Pancreas (tissue), 10 donors: ENCODE data around the gene FBXO11. TPM values are rescaled to one million over a fixed set of nuclear protein-coding genes. Genes with fewer than 3 reads are reported as not detected.

ENCODE experiments used
- ATAC-seq, 4 donors: fragments of 200-7000 bp; cut with Tn5 transposase; one replicate each; pipeline versions ENCODE4 v1.8.0 to v1.9.1; 2020; ENCODE audit warnings: mild to moderate bottlenecking in 4 of 4, moderate library complexity in 4 of 4
- DNase-seq, 6 donors: peaks; one replicate each; pipeline ENCODE4 v3.0.0-alpha.2; 2020
- FAIRE-seq: peaks from 2 replicates; lab custom pipeline; 2012; peaks lifted over from hg19 to GRCh38; lab: Jason Lieb, UNC
- H3K27ac ChIP-seq, 4 donors: fragments of 200-600 bp; sonication (generic); 1 replicate in 3 of 4; 2 replicates in 1 of 4; pipeline versions ENCODE4 v1.5.0 to v1.8.0; 2020
- H3K27me3 ChIP-seq, 4 donors: fragments of 200-600 bp; one replicate each; pipeline ENCODE4 v1.8.0; 2021
- H3K36me3 ChIP-seq, 3 donors: fragments of 200-600 bp; sonication (generic) in 1 of 3; one replicate each; pipeline versions ENCODE4 v1.5.0 to v1.8.0; 2020 to 2021
- H3K4me1 ChIP-seq, 3 donors: fragments of 200-600 bp; one replicate each; pipeline ENCODE4 v1.8.0; 2021
- H3K4me3 ChIP-seq, 4 donors: fragments of 200-600 bp; sonication (generic) in 2 of 4; one replicate each; pipeline versions ENCODE4 v1.5.0 to v1.8.0; 2020 to 2021
- H3K9me3 ChIP-seq, 4 donors: fragments of 200-600 bp; one replicate each; pipeline ENCODE4 v1.8.0; 2021
- WGBS, 2 donors: extraction: QIAGEN DNeasy Blood & Tissue Kit; methylation state at CpG; one replicate each; pipeline ENCODE4 v1.1.7; 2013; 5-methylcytosine and 5-hydroxymethylcytosine counted together
- intact Hi-C, 3 donors: fragments of 100-400 bp; cut with DNase I; formaldehyde crosslinking; loops; one replicate each; pipeline versions ENCODE4 v1.11.1 to v1.14.2; 2022
- polyA plus RNA-seq, 2 donors: library from polyadenylated mRNA; stranded (reverse); fragments of 200-250 nt; gene quantifications; one replicate each; pipeline ENCODE4 v1.2.3, GENCODE V29; 2013
- total RNA-seq, 6 donors: library from RNA; stranded (reverse); fragmentation: NEBNext Ultra II Directional in 4 of 6; extraction: Animal tissue kit (Norgen Biotek cat#: 25700) in 4 of 6; gene quantifications; one replicate each; pipeline versions ENCODE4 v1.2.1 to v1.2.4, GENCODE V29; 2021 to 2023
- TF ChIP-seq, protein P1 (sequence below), 4 donors: fragments of 200-600 bp; sonication (generic) in 3 of 4; IDR thresholded peaks; one replicate each; pipeline versions ENCODE4 v1.5.0 to v1.8.0; 2021; ENCODE audit warnings: antibody characterized with exemption in 4 of 4
- donor health status: healthy with polysubstance abuse.
- donor health status: DM: no; HTN: no; CAD: no; lungs with moderate emphysema.
- donor health status: DM: no; HTN: no; CAD: no.
- donor health status: control.
- donor health status: control.
- donor health status: Bipolar disorder and iron deficiency.
- donor health status: DM: yes; HTN: yes; CAD: no.
- donor health status: DM: no; HTN: no; CAD: no.
- donor health status: DM: no; HTN: no; CAD: no.
- donor health status: DM: yes; HTN: yes; CAD: no.

FBXO11 gene
- total RNA-seq = 10 to 100 TPM; 19.6 to 40.1 (median 24.8) TPM
- polyA plus RNA-seq = 10 to 100 TPM; 15.2 to 27.6 TPM

DNA sequence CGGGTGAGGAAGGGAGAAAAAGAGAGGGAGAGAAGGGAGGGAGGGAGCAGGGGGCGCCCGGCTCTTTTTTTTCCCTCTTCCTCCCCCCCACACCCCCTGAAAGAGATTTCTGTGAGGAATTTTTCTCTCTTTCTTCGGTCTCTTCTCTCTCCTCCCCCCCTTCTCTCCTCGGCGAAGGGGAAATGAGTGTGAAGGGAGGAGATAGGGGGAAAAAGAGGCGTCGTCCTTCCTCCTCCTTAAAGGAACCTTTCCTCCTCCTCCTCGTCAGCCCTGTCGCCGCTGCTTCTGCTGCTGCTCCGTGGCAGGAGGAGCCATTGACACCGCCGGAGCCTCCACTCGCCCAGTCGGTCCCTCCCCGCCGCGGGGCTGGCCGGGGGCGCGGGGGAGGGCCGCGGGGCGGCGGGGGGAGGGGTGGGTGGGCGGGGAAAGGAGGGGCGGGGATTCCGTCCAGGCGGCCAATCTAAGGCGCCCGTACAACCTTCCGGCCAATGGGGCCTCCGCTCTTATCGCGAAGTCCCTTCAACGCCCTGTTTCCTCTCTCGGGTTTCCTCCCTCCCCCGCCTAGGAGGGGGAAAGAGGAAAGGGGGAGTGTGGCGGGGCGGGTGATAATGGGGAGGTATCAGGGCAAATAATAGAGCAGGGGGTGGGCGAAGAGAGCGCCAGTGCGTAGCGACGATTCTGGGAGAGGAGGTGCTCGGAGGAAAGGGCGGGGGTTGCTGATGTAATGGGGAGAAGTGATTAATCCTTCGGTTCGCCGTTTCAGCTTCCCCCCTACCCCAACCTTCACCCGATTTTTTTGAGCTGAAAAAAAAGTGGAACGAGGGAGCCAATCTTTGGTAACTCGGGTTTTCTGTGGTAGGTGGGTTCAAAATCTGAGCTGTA lies at the start of gene FBXO11:
FBXO11 (minus strand) TSS at position 342 of the 882 bp plus-strand sequence. CDS start 778 bp downstream, outside the sequence.
- Histone ChIP-seq H3K27me3 (no peaks in the 10 kb centered on the region), H3K27ac (peak within 1 kb of the TSS; percentile 92 to 99 (median 96)), H3K36me3 (no peaks in the 10 kb centered on the region), H3K4me1 (peaks cover 0 to 16% (median 15%) of the 10 kb centered on the region in 3 donors), H3K9me3 (no peaks in the 10 kb centered on the region), H3K4me3 (peak within 1 kb of the TSS; percentile 64 to 88 (median 78))
- TF ChIP-seq, protein P1, sequence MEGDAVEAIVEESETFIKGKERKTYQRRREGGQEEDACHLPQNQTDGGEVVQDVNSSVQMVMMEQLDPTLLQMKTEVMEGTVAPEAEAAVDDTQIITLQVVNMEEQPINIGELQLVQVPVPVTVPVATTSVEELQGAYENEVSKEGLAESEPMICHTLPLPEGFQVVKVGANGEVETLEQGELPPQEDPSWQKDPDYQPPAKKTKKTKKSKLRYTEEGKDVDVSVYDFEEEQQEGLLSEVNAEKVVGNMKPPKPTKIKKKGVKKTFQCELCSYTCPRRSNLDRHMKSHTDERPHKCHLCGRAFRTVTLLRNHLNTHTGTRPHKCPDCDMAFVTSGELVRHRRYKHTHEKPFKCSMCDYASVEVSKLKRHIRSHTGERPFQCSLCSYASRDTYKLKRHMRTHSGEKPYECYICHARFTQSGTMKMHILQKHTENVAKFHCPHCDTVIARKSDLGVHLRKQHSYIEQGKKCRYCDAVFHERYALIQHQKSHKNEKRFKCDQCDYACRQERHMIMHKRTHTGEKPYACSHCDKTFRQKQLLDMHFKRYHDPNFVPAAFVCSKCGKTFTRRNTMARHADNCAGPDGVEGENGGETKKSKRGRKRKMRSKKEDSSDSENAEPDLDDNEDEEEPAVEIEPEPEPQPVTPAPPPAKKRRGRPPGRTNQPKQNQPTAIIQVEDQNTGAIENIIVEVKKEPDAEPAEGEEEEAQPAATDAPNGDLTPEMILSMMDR (IDR thresholded peaks at IDR 0.05) = peak in 3 of 4 donors; percentile 14 to 45 (median 27)
- WGBS, 2 donors = 0 to 2% methylated on average over 35 to 44 of the region's 54 CpGs
- ATAC-seq = peak; percentile 88 to 93 (median 89)
- intact Hi-C loops = no loop called here
- DNase-seq = peak; percentile 93 to 98 (median 95)
- no peak for FAIRE-seq

DNA sequence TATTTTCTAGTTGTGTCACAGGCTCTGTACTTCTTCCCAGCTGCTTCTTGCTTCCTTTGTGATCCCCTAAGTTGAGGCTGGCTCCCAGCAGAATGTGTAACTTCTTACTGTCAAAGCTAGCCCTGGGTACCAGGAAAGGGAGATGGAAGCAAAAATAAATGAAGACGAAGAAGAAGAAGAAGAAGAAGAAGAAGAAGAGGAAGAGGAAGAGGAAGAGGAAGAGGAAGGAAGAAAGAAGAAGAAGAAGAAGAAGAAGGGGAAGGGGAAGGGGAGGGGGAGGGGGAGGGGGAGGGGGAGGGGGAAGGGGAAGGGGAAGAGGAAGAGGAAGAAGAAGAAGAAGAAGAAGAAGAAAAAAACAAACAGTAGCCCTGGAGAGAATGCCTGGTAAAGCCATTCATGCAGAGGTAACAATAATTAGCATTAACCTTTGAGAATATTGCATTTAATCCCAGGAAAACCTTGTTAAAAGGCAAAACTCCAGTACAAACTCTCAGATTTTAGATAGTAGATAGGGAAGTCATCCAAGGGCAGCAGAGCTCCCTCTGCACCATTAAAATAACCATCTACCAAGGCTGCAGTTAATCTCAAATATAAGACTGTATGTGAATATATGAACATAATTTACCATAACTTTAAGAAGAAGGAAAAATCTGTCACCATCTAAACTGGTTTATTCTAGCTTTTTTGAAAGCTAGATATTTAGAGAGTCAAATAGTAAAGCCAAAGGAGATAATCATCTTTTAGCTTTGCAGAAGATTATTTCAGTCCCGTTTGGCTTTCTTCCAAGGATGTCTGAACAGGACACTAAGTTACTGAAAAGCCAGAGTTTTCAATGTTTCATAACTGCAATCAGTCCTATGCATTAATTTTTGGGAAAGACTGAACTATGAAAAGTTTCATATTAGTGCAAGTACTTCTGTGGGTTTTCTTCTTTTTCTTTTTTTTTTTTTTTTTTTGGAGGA lies 44.3 kb upstream of the FBXO11 start:
- Histone ChIP-seq H3K9me3 (no peaks in the 10 kb centered on the region), H3K27me3 (no peaks in the 10 kb centered on the region), H3K36me3 (no peaks in the 10 kb centered on the region), H3K4me3 (no peak overlapping the region), H3K27ac (no peak overlapping the region), H3K4me1 (no peaks in the 10 kb centered on the region)
- FAIRE-seq (no peak), DNase-seq (no peak), ATAC-seq (no peak)
- TF ChIP-seq, protein P1 (IDR thresholded peaks at IDR 0.05) = no peak
- intact Hi-C loops = no loop called here
- 23 to 44% methylated on average over 1 to 2 of the region's 2 CpGs for WGBS, 2 donors

DNA sequence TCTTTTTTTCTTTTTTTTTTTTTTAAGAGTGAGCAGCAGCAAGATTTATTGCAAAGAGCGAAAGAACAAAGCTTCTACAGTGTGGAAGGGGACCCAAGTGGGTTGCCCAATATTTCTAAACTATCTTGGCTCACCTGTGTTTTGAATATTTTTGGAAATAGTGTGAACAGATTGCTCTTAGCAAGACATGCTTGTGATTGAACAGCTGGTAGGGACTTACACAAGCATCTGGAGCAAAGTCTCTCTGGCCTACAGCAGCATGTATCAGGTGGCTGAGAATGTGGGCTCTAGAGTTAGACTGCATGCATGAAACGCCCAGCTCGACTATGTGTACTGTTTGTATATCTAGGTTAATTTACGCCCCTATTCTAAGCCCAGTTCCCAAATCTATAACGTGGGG lies 40.3 kb upstream of the FBXO11 start:
- TF ChIP-seq, protein P1 (IDR thresholded peaks at IDR 0.05) = no peak
- no peak for FAIRE-seq
- no peak for DNase-seq
- no peaks in the 10 kb centered on the region for H3K27me3 ChIP-seq
- ATAC-seq = no peak
- 76 to 80% methylated on average over 5 of the region's 5 CpGs for WGBS, 2 donors
- no peaks in the 10 kb centered on the region for H3K4me1 ChIP-seq
- H3K9me3 ChIP-seq = no peaks in the 10 kb centered on the region
- no peak overlapping the region for H3K4me3 ChIP-seq
- H3K27ac ChIP-seq = no peak overlapping the region
- H3K36me3 ChIP-seq = no peaks in the 10 kb centered on the region
- intact Hi-C loops = no loop called here

DNA sequence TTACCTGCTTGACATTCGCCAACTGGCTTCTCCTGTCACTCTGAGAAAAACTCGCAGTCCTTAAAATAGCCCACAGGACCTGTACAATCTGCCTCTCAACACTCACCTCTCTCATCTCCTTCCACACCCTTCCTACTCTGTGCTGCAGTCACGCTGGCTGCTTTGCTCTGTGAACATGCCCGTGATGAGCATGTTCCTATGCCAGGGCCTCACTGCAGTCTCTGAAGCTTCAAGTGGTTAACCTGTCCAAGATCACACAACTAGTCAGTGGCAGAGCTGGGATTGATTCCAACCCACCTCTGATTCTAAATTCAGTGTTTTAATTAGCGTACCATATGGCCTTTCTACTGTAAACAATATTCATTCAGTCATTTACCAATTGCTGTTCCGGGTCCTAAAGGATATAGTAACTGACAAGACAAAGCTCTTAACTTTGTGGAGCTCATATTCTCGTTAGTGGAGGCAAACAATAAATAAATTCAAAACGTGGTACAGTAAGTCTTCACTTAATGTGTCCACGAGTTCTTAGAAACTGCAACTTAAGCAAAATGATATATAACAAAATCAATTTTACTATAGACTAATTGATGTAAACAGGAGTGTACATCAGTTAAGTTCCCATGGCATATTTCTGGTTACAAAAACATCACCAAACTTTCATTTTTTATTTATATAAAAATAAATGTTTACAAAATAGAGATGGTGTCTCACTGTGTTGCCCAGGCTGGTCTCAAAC lies 38.9 kb upstream of the FBXO11 start:
- DNase-seq = no peak
- H3K4me1 ChIP-seq = no peaks in the 10 kb centered on the region
- no peaks in the 10 kb centered on the region for H3K9me3 ChIP-seq
- ATAC-seq = no peak
- no peak overlapping the region for H3K4me3 ChIP-seq
- no peaks in the 10 kb centered on the region for H3K27me3 ChIP-seq
- no peak for FAIRE-seq
- H3K27ac ChIP-seq = no peak overlapping the region
- 59 to 69% methylated on average over 9 of the region's 9 CpGs for WGBS, 2 donors
- TF ChIP-seq, protein P1 (IDR thresholded peaks at IDR 0.05) = no peak
- no peaks in the 10 kb centered on the region for H3K36me3 ChIP-seq
- intact Hi-C loops = no loop called here
